HepG2 (cell line): ENCODE measurements around the gene ADGRB3. TPM values are rescaled to one million over a fixed set of nuclear protein-coding genes. Genes with fewer than 3 reads are reported as not detected.

ENCODE experiments used
- ATAC-seq: fragments of 200-7000 bp; cut with Tn5 transposase; 3 replicates; pipeline ENCODE4 v1.9.1; 2020; ENCODE audit warnings: mild to moderate bottlenecking, moderate library complexity
- BruUV-seq: library from RNA; stranded (reverse); fragments of 400-500 nt; replicated peaks from 2 replicates; lab custom pipeline; 2021; lab: Mats Ljungman, UMichigan
- CTCF ChIA-PET: fragments of 300-600 bp; formaldehyde crosslinking; extraction: SDS; loops from one replicate; lab custom pipeline; 2021; ENCODE audit warnings: low total read pairs, inconsistent platforms, low intra/inter-chr PET ratio; lab: Yijun Ruan, JAX
- POLR2A ChIA-PET: fragments of 350-600 bp; sonication (Branson Sonifier 250); formaldehyde crosslinking; loops from one replicate; lab custom pipeline; 2020; ENCODE audit warnings: antibody characterized with exemption, inconsistent platforms; lab: Yijun Ruan, JAX
- DNase-seq: peaks from one replicate; pipeline ENCODE4 v3.0.0-alpha.2; 2015; ENCODE audit warnings: low spot score
- FAIRE-seq: peaks from 3 replicates; lab custom pipeline; 2011; peaks lifted over from hg19 to GRCh38; lab: Jason Lieb, UNC
- H2AFZ ChIP-seq: one replicate; pipeline ENCODE4 v1.6.1; 2011; ENCODE audit warnings: low read length, inconsistent platforms
- H3K27ac ChIP-seq: fragments of 300-600 bp; 3 replicates; pipeline ENCODE4 v1.8.0; 2011; ENCODE audit warnings: mixed run types, mild to moderate bottlenecking, mixed read lengths, low read length, inconsistent platforms; ENCODE audit not compliant: insufficient read depth; ENCODE audit errors: extremely low read length
- H3K27me3 ChIP-seq, 2 experiments: fragments of 200-600 bp in 1 of 2; 2 replicates in 1 of 2; 3 replicates in 1 of 2; pipeline versions ENCODE4 v1.6.0 to v1.8.0; 2011; ENCODE audit warnings: low read length in 2 of 2, mild to moderate bottlenecking in 2 of 2, moderate library complexity in 2 of 2, inconsistent platforms in 1 of 2; ENCODE audit not compliant: insufficient read depth in 2 of 2, control insufficient read depth in 1 of 2
- H3K36me3 ChIP-seq, 2 experiments: fragments of 200-600 bp in 1 of 2; replicated peaks in 1 of 2; 2 replicates in 1 of 2; 3 replicates in 1 of 2; pipeline versions ENCODE4 v1.5.1 to v1.8.0; 2011; ENCODE audit warnings: low read length in 2 of 2, inconsistent platforms in 1 of 2; ENCODE audit not compliant: insufficient read depth in 2 of 2, control insufficient read depth in 1 of 2
- H3K4me1 ChIP-seq: 2 replicates; pipeline ENCODE4 v1.5.1; 2012; ENCODE audit warnings: low read length, inconsistent platforms; ENCODE audit not compliant: insufficient read depth
- H3K4me2 ChIP-seq: 2 replicates; pipeline ENCODE4 v1.6.0; 2011; ENCODE audit warnings: low read depth, low read length, inconsistent platforms
- H3K4me3 ChIP-seq, 3 experiments: fragments of 200-600 bp in 1 of 3; sonication (generic), shearing (Covaris generic) in 1 of 3; replicated peaks in 1 of 3; 2 replicates each; pipeline ENCODE4 v1.5.1; 2011 to 2016; ENCODE audit warnings: low read length in 3 of 3, inconsistent platforms in 2 of 3, low read depth in 2 of 3, mild to moderate bottlenecking in 2 of 3, control low read depth in 1 of 3, mixed read lengths in 1 of 3; ENCODE audit not compliant: insufficient read depth in 1 of 3
- H3K79me2 ChIP-seq: one replicate; pipeline ENCODE4 v1.6.1; 2011; ENCODE audit warnings: low read length, inconsistent platforms; ENCODE audit not compliant: insufficient read depth
- H3K9ac ChIP-seq: 2 replicates; pipeline ENCODE4 v1.6.0; 2011; ENCODE audit warnings: mild to moderate bottlenecking, low read depth, low read length, inconsistent platforms; ENCODE audit not compliant: insufficient read depth
- H3K9me3 ChIP-seq: 2 replicates; pipeline ENCODE4 v1.5.1; 2012; ENCODE audit warnings: mild to moderate bottlenecking, low read length
- H4K20me1 ChIP-seq: 2 replicates; pipeline ENCODE4 v1.6.0; 2011; ENCODE audit warnings: inconsistent platforms, mild to moderate bottlenecking, low read length, moderate library complexity; ENCODE audit not compliant: insufficient read depth
- ATF6 ChIP-seq: sonication (generic); formaldehyde crosslinking; conservative IDR thresholded peaks from 2 replicates; pipeline ENCODE4 v1.4.0; 2020; ENCODE audit warnings: missing genetic modification reagents
- CERS6 ChIP-seq: sonication (generic); formaldehyde crosslinking; IDR thresholded peaks from 2 replicates; pipeline ENCODE4 v1.5.0; 2020; ENCODE audit warnings: missing genetic modification reagents
- CHD4 ChIP-seq: fragments of 200-600 bp; sonication (generic); IDR thresholded peaks from 2 replicates; pipeline ENCODE4 v1.7.0; 2017; ENCODE audit warnings: mild to moderate bottlenecking, low read length, borderline replicate concordance
- CREB1 ChIP-seq, 2 experiments: fragments of 450-650 bp in 1 of 2; IDR thresholded peaks; 2 replicates each; pipeline ENCODE4 v1.6.1; 2016 to 2017; ENCODE audit warnings: control low read depth in 1 of 2, mild to moderate bottlenecking in 1 of 2, missing compliant biosample characterization in 1 of 2, missing genetic modification characterization in 1 of 2
- GABPA ChIP-seq, 2 experiments: IDR thresholded peaks; 2 replicates each; pipeline ENCODE4 v1.6.1; 2011 to 2016; ENCODE audit warnings: low read depth in 2 of 2, low read length in 1 of 2, missing biosample characterization in 1 of 2, missing genetic modification characterization in 1 of 2
- KAT8 ChIP-seq: IDR thresholded peaks from 2 replicates; pipeline ENCODE4 v1.6.1; 2016; ENCODE audit warnings: missing genetic modification reagents, missing compliant biosample characterization
- POGZ ChIP-seq: sonication (generic); formaldehyde crosslinking; IDR thresholded peaks from 2 replicates; pipeline ENCODE4 v1.4.0; 2020; ENCODE audit warnings: mild to moderate bottlenecking, missing genetic modification reagents
- RFX3 ChIP-seq: IDR thresholded peaks from 2 replicates; pipeline ENCODE4 v1.6.1; 2016; ENCODE audit warnings: missing biosample characterization, missing genetic modification reagents
- SNAI1 ChIP-seq: sonication (generic); formaldehyde crosslinking; IDR thresholded peaks from 2 replicates; pipeline ENCODE4 v1.5.0; 2020; ENCODE audit warnings: mild to moderate bottlenecking, missing genetic modification reagents, borderline replicate concordance
- STAG1 ChIP-seq: sonication (generic); formaldehyde crosslinking; IDR thresholded peaks from 2 replicates; pipeline ENCODE4 v1.4.0; 2020; ENCODE audit warnings: missing genetic modification reagents
- TAF1 ChIP-seq: sonication (generic); formaldehyde crosslinking; IDR thresholded peaks from 2 replicates; pipeline ENCODE4 v1.4.0; 2020; ENCODE audit warnings: missing genetic modification reagents
- TFDP1 ChIP-seq: IDR thresholded peaks from 2 replicates; pipeline ENCODE4 v1.6.1; 2016; ENCODE audit warnings: missing compliant biosample characterization, missing genetic modification reagents, borderline replicate concordance
- ZBTB26 ChIP-seq: IDR thresholded peaks from 2 replicates; pipeline ENCODE4 v1.6.1; 2016; ENCODE audit warnings: missing compliant biosample characterization, missing genetic modification reagents, borderline replicate concordance
- ZNF292 ChIP-seq: sonication (generic); formaldehyde crosslinking; IDR thresholded peaks from 2 replicates; pipeline ENCODE4 v1.8.1; 2022; ENCODE audit warnings: mild to moderate bottlenecking, low read depth, missing genetic modification reagents, borderline replicate concordance
- ZNF44 ChIP-seq: sonication (generic); formaldehyde crosslinking; IDR thresholded peaks from 2 replicates; pipeline ENCODE4 v1.5.1; 2020; ENCODE audit warnings: mild to moderate bottlenecking, missing genetic modification reagents
- ZNF639 ChIP-seq: conservative IDR thresholded peaks from 2 replicates; pipeline ENCODE4 v1.6.1; 2018; ENCODE audit warnings: missing genetic modification reagents
- ZNF775 ChIP-seq: sonication (generic); formaldehyde crosslinking; IDR thresholded peaks from 2 replicates; pipeline ENCODE4 v1.4.0; 2020; ENCODE audit warnings: missing genetic modification reagents, mild to moderate bottlenecking, moderate library complexity, borderline replicate concordance
- WGBS: methylation state at CpG from one replicate; pipeline ENCODE4 v1.1.6; 2017; ENCODE audit warnings: low lambda C conversion rate; 5-methylcytosine and 5-hydroxymethylcytosine counted together
- in situ Hi-C: cut with HindIII; loops from 2 replicates; pipeline ENCODE4 v1.10.0; 2017; ENCODE audit warnings: low pct_unique_long_range_greater_than_20kb; ENCODE audit not compliant: extremely low pct_ligation_motif_present
- intact Hi-C: fragments of 100-400 bp; cut with micrococcal nuclease; formaldehyde crosslinking; loops from one replicate; pipeline ENCODE4 v1.10.0; 2022; ENCODE audit not compliant: unreplicated experiment
- polyA plus RNA-seq, 8 experiments: library from polyadenylated mRNA; depleted of rRNA in 3 of 8; stranded (reverse) in 7 of 8; unstranded in 1 of 8; fragments of >200 nt; fragmentation: Illumina TruSeq in 4 of 8; extraction: Trizol in 4 of 8; gene quantifications; 2 replicates each; pipeline versions ENCODE4 v1.2.1 to v1.2.3, GENCODE V29; 2011 to 2016; ENCODE audit warnings: low read depth in 4 of 8, missing spikeins in 1 of 8, mixed read lengths in 1 of 8; ENCODE audit not compliant: insufficient read depth in 1 of 8
- total RNA-seq, 5 experiments: library from RNA; depleted of rRNA; stranded (reverse); fragments of >200 nt; fragmentation: Illumina TruSeq; extraction: Trizol; gene quantifications; 2 replicates each; pipeline ENCODE4 v1.2.3, GENCODE V29; 2016; ENCODE audit warnings: low read depth in 1 of 5

The ADGRB3 gene
- total and polyA plus RNA-seq, 2 of the 13 experiments (the other 11 are each of a cell fraction or from before 2014, with no cell fraction given), result not detected

- TF ChIP-seq CREB1 (IDR thresholded peaks at IDR 0.05) (no peak), CREB1 (CRISPR knock-in tag; IDR thresholded peaks at IDR 0.05) (no peak), TFDP1 (no peak), ZNF292 (no peak), TAF1 (CRISPR knock-in tag) (no peak), POGZ (no peak), ZBTB26 (no peak)
- TF ChIP-seq, all 625 proteins: peak for 0
These were observed 18.6 kb downstream of the ADGRB3 start (continued) for GRCh38 chr6:68653706-68654089.

GRCh38 chr6:68654134-68654533 is 19.1 kb downstream of the ADGRB3 start:
- intact Hi-C loops, result no loop called here
- TF ChIP-seq ATF6 (no peak), CERS6 (CRISPR knock-in tag) (no peak), ZNF44 (no peak), SNAI1 (CRISPR knock-in tag) (no peak), GABPA (IDR thresholded peaks at IDR 0.05; ENCODE audit: low read depth, low read length) (no peak), GABPA (CRISPR knock-in tag; IDR thresholded peaks at IDR 0.05; ENCODE audit: low read depth) (no peak), ZNF775 (CRISPR knock-in tag) (no peak), RFX3 (CRISPR knock-in tag) (no peak), KAT8 (no peak), CHD4 (no peak), ZNF639 (CRISPR knock-in tag) (no peak), STAG1 (CRISPR knock-in tag) (no peak)

More at GRCh38 chr6:68654134-68654533, 19.1 kb downstream of the ADGRB3 start:
- POLR2A ChIA-PET, result no interaction called here
- in situ Hi-C loops, result no loop called here
- no peak for ATAC-seq
- Histone ChIP-seq H3K27me3 (no peaks in the 10 kb centered on the region), H4K20me1 (no peaks in the 10 kb centered on the region), H3K79me2 (no peaks in the 10 kb centered on the region), H3K4me2 (no peak overlapping the region), H3K36me3 (no peaks in the 10 kb centered on the region), H2AFZ (no peak overlapping the region), H3K4me1 (no peaks in the 10 kb centered on the region), H3K9me3 (no peaks in the 10 kb centered on the region), H3K27ac (no peak overlapping the region), H3K9ac (no peak overlapping the region), H3K4me3 (no peak overlapping the region)
- WGBS, result 0% methylated on average over 2 of the region's 2 CpGs
- DNase-seq, result no peak
- FAIRE-seq, result no peak
- CTCF ChIA-PET, result no interaction called here
- no TSS peak for BruUV-seq
